ENCODE results near the gene SMDT1. TPM values are rescaled to one million over a fixed set of nuclear protein-coding genes. Genes with fewer than 3 reads are reported as not detected.

Gene SMDT1
- 1.5 and 2.8 TPM in 2 replicates for total RNA-seq (2012; rRNA removed)

GRCh38 chr22:42079319-42080251 is at the start of gene SMDT1:
TSS of gene SMDT1 (plus strand) at chr22:42079700. CDS start at chr22:42079769, 69 bp downstream.
- Histone ChIP-seq H3K9me3 (replicated peaks; ENCODE audit: low read length) (no peaks in the 10 kb centered on the region), H3K4me3 (ENCODE audit: low read length) (peak within 1 kb of the TSS; percentile 80), H3K36me3 (ENCODE audit: insufficient read depth, low read length) (peaks cover 43% of the 10 kb centered on the region)

GRCh38 chr22:42033263-42034181 is 46.0 kb upstream of the SMDT1 start:
- no peaks in the 10 kb centered on the region for H3K36me3 ChIP-seq (ENCODE audit: insufficient read depth, low read length)
- peaks cover 13% of the 10 kb centered on the region for H3K27me3 ChIP-seq (ENCODE audit: control insufficient read depth, insufficient read depth, low read length)
- H3K9ac ChIP-seq (ENCODE audit: low read depth, low read length), result no peak overlapping the region
- H3K4me2 ChIP-seq (ENCODE audit: low read length), result no peak overlapping the region
- H3K4me3 ChIP-seq (ENCODE audit: low read length), result no peak overlapping the region
- H3K9me3 ChIP-seq (replicated peaks; ENCODE audit: low read length), result peaks cover 5% of the 10 kb centered on the region
- H3K4me1 ChIP-seq (ENCODE audit: control insufficient read depth, insufficient read depth, low read length), result peaks cover 2% of the 10 kb centered on the region

More at GRCh38 chr22:42079319-42080251, at the start of gene SMDT1:
- peak within 1 kb of the TSS; percentile 88 for H3K4me2 ChIP-seq (ENCODE audit: low read length)
- H3K27me3 ChIP-seq (ENCODE audit: control insufficient read depth, insufficient read depth, low read length), result no peaks in the 10 kb centered on the region
- H3K4me1 ChIP-seq (ENCODE audit: control insufficient read depth, insufficient read depth, low read length), result peaks cover 32% of the 10 kb centered on the region
- H3K9ac ChIP-seq (ENCODE audit: low read depth, low read length), result peak within 1 kb of the TSS; percentile 92

- Histone ChIP-seq H3K27me3 (ENCODE audit: control insufficient read depth, insufficient read depth, low read length) (peaks cover 12% of the 10 kb centered on the region), H3K4me1 (ENCODE audit: control insufficient read depth, insufficient read depth, low read length) (peaks cover 2% of the 10 kb centered on the region), H3K9ac (ENCODE audit: low read depth, low read length) (no peak overlapping the region), H3K4me3 (ENCODE audit: low read length) (no peak overlapping the region), H3K9me3 (replicated peaks; ENCODE audit: low read length) (peaks cover 5% of the 10 kb centered on the region), H3K4me2 (ENCODE audit: low read length) (no peak overlapping the region), H3K36me3 (ENCODE audit: insufficient read depth, low read length) (no peaks in the 10 kb centered on the region)
Observed at GRCh38 chr22:42035256-42035655, 44.2 kb upstream of the SMDT1 start.

- H3K9ac ChIP-seq (ENCODE audit: low read depth, low read length), result no peak overlapping the region
- H3K4me2 ChIP-seq (ENCODE audit: low read length), result no peak overlapping the region
- H3K27me3 ChIP-seq (ENCODE audit: control insufficient read depth, insufficient read depth, low read length), result peaks cover 12% of the 10 kb centered on the region
- H3K4me3 ChIP-seq (ENCODE audit: low read length), result no peak overlapping the region
- no peaks in the 10 kb centered on the region for H3K36me3 ChIP-seq (ENCODE audit: insufficient read depth, low read length)
- no peaks in the 10 kb centered on the region for H3K4me1 ChIP-seq (ENCODE audit: control insufficient read depth, insufficient read depth, low read length)
- no peaks in the 10 kb centered on the region for H3K9me3 ChIP-seq (replicated peaks; ENCODE audit: low read length)
Observed at GRCh38 chr22:42039271-42039670, 40.2 kb upstream of the SMDT1 start.

- Histone ChIP-seq H3K4me3 (ENCODE audit: low read length) (no peak overlapping the region), H3K36me3 (ENCODE audit: insufficient read depth, low read length) (no peaks in the 10 kb centered on the region), H3K4me1 (ENCODE audit: control insufficient read depth, insufficient read depth, low read length) (no peaks in the 10 kb centered on the region), H3K4me2 (ENCODE audit: low read length) (no peak overlapping the region), H3K9me3 (replicated peaks; ENCODE audit: low read length) (no peaks in the 10 kb centered on the region), H3K9ac (ENCODE audit: low read depth, low read length) (no peak overlapping the region), H3K27me3 (ENCODE audit: control insufficient read depth, insufficient read depth, low read length) (peaks cover 5% of the 10 kb centered on the region)
Observed at GRCh38 chr22:42041784-42042183, 37.7 kb upstream of the SMDT1 start.

- H3K4me3 ChIP-seq (ENCODE audit: low read length), result no peak overlapping the region
- no peak overlapping the region for H3K9ac ChIP-seq (ENCODE audit: low read depth, low read length)
- no peaks in the 10 kb centered on the region for H3K36me3 ChIP-seq (ENCODE audit: insufficient read depth, low read length)
- no peaks in the 10 kb centered on the region for H3K4me1 ChIP-seq (ENCODE audit: control insufficient read depth, insufficient read depth, low read length)
- H3K9me3 ChIP-seq (replicated peaks; ENCODE audit: low read length), result no peaks in the 10 kb centered on the region
- H3K27me3 ChIP-seq (ENCODE audit: control insufficient read depth, insufficient read depth, low read length), result no peaks in the 10 kb centered on the region
- H3K4me2 ChIP-seq (ENCODE audit: low read length), result no peak overlapping the region
Observed at GRCh38 chr22:42050641-42051180, 28.8 kb upstream of the SMDT1 start.

GRCh38 chr22:42052765-42053164 is 26.7 kb upstream of the SMDT1 start:
- no peak overlapping the region for H3K9ac ChIP-seq (ENCODE audit: low read depth, low read length)
- no peak overlapping the region for H3K4me2 ChIP-seq (ENCODE audit: low read length)
- H3K4me3 ChIP-seq (ENCODE audit: low read length), result no peak overlapping the region
- H3K36me3 ChIP-seq (ENCODE audit: insufficient read depth, low read length), result no peaks in the 10 kb centered on the region
- H3K9me3 ChIP-seq (replicated peaks; ENCODE audit: low read length), result no peaks in the 10 kb centered on the region
- H3K27me3 ChIP-seq (ENCODE audit: control insufficient read depth, insufficient read depth, low read length), result no peaks in the 10 kb centered on the region
- no peaks in the 10 kb centered on the region for H3K4me1 ChIP-seq (ENCODE audit: control insufficient read depth, insufficient read depth, low read length)

- Histone ChIP-seq H3K9me3 (replicated peaks; ENCODE audit: low read length) (no peaks in the 10 kb centered on the region), H3K9ac (ENCODE audit: low read depth, low read length) (no peak overlapping the region), H3K27me3 (ENCODE audit: control insufficient read depth, insufficient read depth, low read length) (no peaks in the 10 kb centered on the region), H3K36me3 (ENCODE audit: insufficient read depth, low read length) (peaks cover 19% of the 10 kb centered on the region), H3K4me3 (ENCODE audit: low read length) (no peak overlapping the region), H3K4me2 (ENCODE audit: low read length) (no peak overlapping the region), H3K4me1 (ENCODE audit: control insufficient read depth, insufficient read depth, low read length) (no peaks in the 10 kb centered on the region)
Observed at GRCh38 chr22:42056757-42057511, 22.6 kb upstream of the SMDT1 start.

- Histone ChIP-seq H3K4me2 (ENCODE audit: low read length) (no peak overlapping the region), H3K9ac (ENCODE audit: low read depth, low read length) (no peak overlapping the region), H3K4me3 (ENCODE audit: low read length) (no peak overlapping the region), H3K9me3 (replicated peaks; ENCODE audit: low read length) (no peaks in the 10 kb centered on the region), H3K27me3 (ENCODE audit: control insufficient read depth, insufficient read depth, low read length) (no peaks in the 10 kb centered on the region), H3K36me3 (ENCODE audit: insufficient read depth, low read length) (peaks cover 23% of the 10 kb centered on the region), H3K4me1 (ENCODE audit: control insufficient read depth, insufficient read depth, low read length) (no peaks in the 10 kb centered on the region)
Observed at GRCh38 chr22:42060489-42060888, 19.0 kb upstream of the SMDT1 start.

GRCh38 chr22:42061041-42061440 is 18.5 kb upstream of the SMDT1 start:
- Histone ChIP-seq H3K9ac (ENCODE audit: low read depth, low read length) (no peak overlapping the region), H3K36me3 (ENCODE audit: insufficient read depth, low read length) (peaks cover 27% of the 10 kb centered on the region), H3K9me3 (replicated peaks; ENCODE audit: low read length) (no peaks in the 10 kb centered on the region), H3K4me3 (ENCODE audit: low read length) (no peak overlapping the region), H3K27me3 (ENCODE audit: control insufficient read depth, insufficient read depth, low read length) (no peaks in the 10 kb centered on the region), H3K4me1 (ENCODE audit: control insufficient read depth, insufficient read depth, low read length) (no peaks in the 10 kb centered on the region), H3K4me2 (ENCODE audit: low read length) (no peak overlapping the region)
